Neural cell (in vitro differentiated cells): ENCODE results near the gene KHDRBS2. TPM values are rescaled to one million over a fixed set of nuclear protein-coding genes. Genes with fewer than 3 reads are reported as not detected.

Experiments
- H2AFZ ChIP-seq: fragments of 200-600, 300-800 bp; sonication (generic), shearing (Covaris generic); 2 replicates; pipeline ENCODE4 v1.6.0; 2014; ENCODE audit warnings: low read depth, mild to moderate bottlenecking, antibody characterized with exemption, low read length, moderate library complexity
- H3F3A ChIP-seq: fragments of 200-600 bp; shearing (Covaris generic); 2 replicates; pipeline ENCODE4 v1.6.1; 2016; ENCODE audit warnings: mild to moderate bottlenecking, moderate library complexity, mixed read lengths, antibody characterized with exemption, low read length; ENCODE audit not compliant: insufficient read depth, poor library complexity, severe bottlenecking
- H3K27ac ChIP-seq: fragments of 200-600, 300-800 bp; sonication (generic), shearing (Covaris generic); 2 replicates; pipeline ENCODE4 v1.5.1; 2014; ENCODE audit warnings: mild to moderate bottlenecking, low read length, moderate library complexity
- H3K27me3 ChIP-seq: fragments of 300-800, 200-600 bp; sonication (generic), shearing (Covaris generic); 2 replicates; pipeline ENCODE4 v1.6.0; 2014; ENCODE audit warnings: mild to moderate bottlenecking, low read depth, low read length, moderate library complexity; ENCODE audit not compliant: insufficient read depth
- H3K36me3 ChIP-seq: fragments of 300-800, 200-600 bp; sonication (generic), shearing (Covaris generic); 2 replicates; pipeline ENCODE4 v1.5.1; 2014; ENCODE audit warnings: mild to moderate bottlenecking, antibody characterized with exemption, low read length, moderate library complexity; ENCODE audit not compliant: insufficient read depth
- H3K4me2 ChIP-seq: fragments of 300-800, 200-600 bp; sonication (generic), shearing (Covaris generic); 2 replicates; pipeline ENCODE4 v1.6.0; 2014; ENCODE audit warnings: mild to moderate bottlenecking, low read length
- H3K4me3 ChIP-seq: fragments of 300-800, 200-600 bp; sonication (generic), shearing (Covaris generic); 2 replicates; pipeline ENCODE4 v1.5.1; 2014; ENCODE audit warnings: mild to moderate bottlenecking, low read length, moderate library complexity
- H3K79me2 ChIP-seq: fragments of 200-600 bp; shearing (Covaris generic); replicated peaks from 2 replicates; pipeline ENCODE4 v1.6.0; 2014; ENCODE audit warnings: mild to moderate bottlenecking, low read length, moderate library complexity; ENCODE audit not compliant: insufficient read depth
- H3K9ac ChIP-seq: fragments of 300-800, 200-600 bp; sonication (generic), shearing (Covaris generic); 2 replicates; pipeline ENCODE4 v1.6.1; 2016; ENCODE audit warnings: mild to moderate bottlenecking, low read length, mixed read lengths
- H3K9me2 ChIP-seq: fragments of 200-600 bp; shearing (Covaris generic); 2 replicates; pipeline ENCODE4 v1.6.1; 2016; ENCODE audit warnings: mild to moderate bottlenecking, low read length, mixed read lengths; ENCODE audit not compliant: insufficient read depth
- H3K9me3 ChIP-seq: fragments of 200-600, 300-800 bp; sonication (generic), shearing (Covaris generic); 2 replicates; pipeline ENCODE4 v1.6.1; 2016; ENCODE audit warnings: mild to moderate bottlenecking, mixed run types, low read length, moderate library complexity, mixed read lengths
- H4K20me1 ChIP-seq: fragments of 200-600 bp; shearing (Covaris generic); 2 replicates; pipeline ENCODE4 v1.6.1; 2016; ENCODE audit warnings: mild to moderate bottlenecking, mixed run types; ENCODE audit not compliant: insufficient read depth
- EP300 ChIP-seq: fragments of 450-650 bp; conservative IDR thresholded peaks from 2 replicates; pipeline ENCODE4 v1.6.1; 2014; ENCODE audit warnings: antibody characterized with exemption, mild to moderate bottlenecking, moderate library complexity; ENCODE audit not compliant: poor library complexity, severe bottlenecking
- EZH2 ChIP-seq: fragments of 200-600, 300-800 bp; shearing (Covaris generic), sonication (generic); IDR thresholded peaks from 2 replicates; pipeline ENCODE4 v1.6.1; 2014; ENCODE audit warnings: antibody characterized with exemption, low read length, borderline replicate concordance, mild to moderate bottlenecking; ENCODE audit not compliant: insufficient read depth, poor library complexity, severe bottlenecking
- MXI1 ChIP-seq: fragments of 450-650 bp; conservative IDR thresholded peaks from 2 replicates; pipeline ENCODE4 v1.6.1; 2014; ENCODE audit warnings: antibody characterized with exemption, mild to moderate bottlenecking; ENCODE audit not compliant: poor library complexity, severe bottlenecking
- POLR2AphosphoS5 ChIP-seq: IDR thresholded peaks from 2 replicates; pipeline ENCODE4 v1.6.1; 2012
- RAD21 ChIP-seq: fragments of 450-650 bp; conservative IDR thresholded peaks from 2 replicates; pipeline ENCODE4 v1.6.1; 2014; ENCODE audit warnings: antibody characterized with exemption, mild to moderate bottlenecking, moderate library complexity
- SMC3 ChIP-seq: fragments of 450-650 bp; conservative IDR thresholded peaks from 2 replicates; pipeline ENCODE4 v1.6.1; 2014; ENCODE audit warnings: antibody characterized with exemption, mild to moderate bottlenecking, moderate library complexity; ENCODE audit not compliant: poor library complexity
- TAF1 ChIP-seq: IDR thresholded peaks from 2 replicates; pipeline ENCODE4 v1.6.1; 2012; ENCODE audit warnings: low read depth
- polyA plus RNA-seq: library from polyadenylated mRNA; depleted of rRNA; stranded (reverse); fragments of >200 nt; gene quantifications from 2 replicates; pipeline ENCODE4 v1.2.3, GENCODE V29; 2014
- TF ChIP-seq, protein P1 (sequence below): fragments of 450-650 bp; IDR thresholded peaks from 2 replicates; pipeline ENCODE4 v1.5.1; 2014; ENCODE audit warnings: antibody characterized with exemption, mild to moderate bottlenecking, moderate library complexity; ENCODE audit not compliant: poor library complexity, severe bottlenecking
- TF ChIP-seq, protein P2 (sequence below): IDR thresholded peaks from 2 replicates; pipeline ENCODE4 v1.6.1; 2012; ENCODE audit warnings: borderline replicate concordance

Gene KHDRBS2
- polyA plus RNA-seq, 1 donor from 2014 or later = 28.5 TPM

DNA sequence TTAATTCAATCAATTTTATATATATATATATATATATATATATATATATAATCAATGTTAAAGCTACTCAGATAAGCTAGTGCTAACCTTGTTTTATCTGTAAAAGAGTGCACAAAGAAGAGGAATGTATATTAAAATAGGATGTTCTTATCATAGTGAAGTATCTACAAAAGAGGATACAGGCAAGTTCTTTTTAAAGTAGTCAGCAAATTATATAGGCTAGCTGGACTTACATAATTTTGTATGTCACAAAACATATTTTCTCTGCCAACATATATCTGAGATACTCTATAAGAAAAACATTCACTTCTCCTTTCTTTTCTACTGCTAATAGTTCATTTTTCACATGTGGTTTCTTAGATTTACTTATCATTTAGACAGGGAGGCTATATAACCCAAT, 39.9 kb downstream of the KHDRBS2 start:
- no peaks in the 10 kb centered on the region for H4K20me1 ChIP-seq
- no peaks in the 10 kb centered on the region for H3K79me2 ChIP-seq
- no peak overlapping the region for H3K4me3 ChIP-seq
- no peak overlapping the region for H3K9ac ChIP-seq
- no peaks in the 10 kb centered on the region for H3K36me3 ChIP-seq
- H2AFZ ChIP-seq = no peak overlapping the region
- H3K27ac ChIP-seq = no peak overlapping the region
- H3K9me2 ChIP-seq = no peaks in the 10 kb centered on the region
- no peak overlapping the region for H3K4me2 ChIP-seq
- no peak for TF ChIP-seq MXI1
- TF ChIP-seq, protein P1, sequence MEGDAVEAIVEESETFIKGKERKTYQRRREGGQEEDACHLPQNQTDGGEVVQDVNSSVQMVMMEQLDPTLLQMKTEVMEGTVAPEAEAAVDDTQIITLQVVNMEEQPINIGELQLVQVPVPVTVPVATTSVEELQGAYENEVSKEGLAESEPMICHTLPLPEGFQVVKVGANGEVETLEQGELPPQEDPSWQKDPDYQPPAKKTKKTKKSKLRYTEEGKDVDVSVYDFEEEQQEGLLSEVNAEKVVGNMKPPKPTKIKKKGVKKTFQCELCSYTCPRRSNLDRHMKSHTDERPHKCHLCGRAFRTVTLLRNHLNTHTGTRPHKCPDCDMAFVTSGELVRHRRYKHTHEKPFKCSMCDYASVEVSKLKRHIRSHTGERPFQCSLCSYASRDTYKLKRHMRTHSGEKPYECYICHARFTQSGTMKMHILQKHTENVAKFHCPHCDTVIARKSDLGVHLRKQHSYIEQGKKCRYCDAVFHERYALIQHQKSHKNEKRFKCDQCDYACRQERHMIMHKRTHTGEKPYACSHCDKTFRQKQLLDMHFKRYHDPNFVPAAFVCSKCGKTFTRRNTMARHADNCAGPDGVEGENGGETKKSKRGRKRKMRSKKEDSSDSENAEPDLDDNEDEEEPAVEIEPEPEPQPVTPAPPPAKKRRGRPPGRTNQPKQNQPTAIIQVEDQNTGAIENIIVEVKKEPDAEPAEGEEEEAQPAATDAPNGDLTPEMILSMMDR = no peak
- no peak for TF ChIP-seq TAF1
- no peaks in the 10 kb centered on the region for H3K27me3 ChIP-seq
- H3F3A ChIP-seq = no peaks in the 10 kb centered on the region
- no peaks in the 10 kb centered on the region for H3K9me3 ChIP-seq

DNA sequence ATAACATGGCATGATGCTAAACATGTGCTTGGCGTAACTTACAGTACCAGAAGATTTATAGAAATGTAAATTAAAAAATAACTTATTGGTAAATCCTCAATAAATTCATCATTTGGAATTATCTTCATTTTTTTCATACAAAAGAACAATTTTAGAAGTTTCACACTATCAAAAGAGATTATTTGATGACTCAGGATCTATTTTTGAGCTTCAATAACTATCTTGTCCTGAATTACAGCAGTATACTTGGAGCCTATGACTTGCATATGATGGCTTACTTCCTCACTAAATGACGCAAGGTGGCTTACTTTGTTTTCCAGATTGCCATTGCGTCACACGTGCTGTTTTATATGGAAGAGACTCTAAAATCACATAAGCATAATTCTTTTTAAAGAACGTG, 49.2 kb downstream of the KHDRBS2 start:
- Histone ChIP-seq H3K27me3 (no peaks in the 10 kb centered on the region), H3F3A (no peaks in the 10 kb centered on the region), H4K20me1 (no peaks in the 10 kb centered on the region), H2AFZ (no peak overlapping the region), H3K9me3 (no peaks in the 10 kb centered on the region), H3K9ac (no peak overlapping the region), H3K79me2 (no peaks in the 10 kb centered on the region), H3K36me3 (no peaks in the 10 kb centered on the region), H3K27ac (no peak overlapping the region), H3K4me3 (no peak overlapping the region), H3K9me2 (no peaks in the 10 kb centered on the region), H3K4me2 (no peak overlapping the region)
- TF ChIP-seq MXI1 (no peak), RAD21 (no peak), SMC3 (no peak), POLR2AphosphoS5 (no peak)

GRCh38 chr6:62229231-62229630, 56.8 kb downstream of the KHDRBS2 start:
- TF ChIP-seq EZH2 (no peak), RAD21 (no peak), POLR2AphosphoS5 (no peak), SMC3 (no peak), TAF1 (no peak), EP300 (no peak), MXI1 (no peak)
- TF ChIP-seq, protein P1 = no peak
- TF ChIP-seq, protein P2, sequence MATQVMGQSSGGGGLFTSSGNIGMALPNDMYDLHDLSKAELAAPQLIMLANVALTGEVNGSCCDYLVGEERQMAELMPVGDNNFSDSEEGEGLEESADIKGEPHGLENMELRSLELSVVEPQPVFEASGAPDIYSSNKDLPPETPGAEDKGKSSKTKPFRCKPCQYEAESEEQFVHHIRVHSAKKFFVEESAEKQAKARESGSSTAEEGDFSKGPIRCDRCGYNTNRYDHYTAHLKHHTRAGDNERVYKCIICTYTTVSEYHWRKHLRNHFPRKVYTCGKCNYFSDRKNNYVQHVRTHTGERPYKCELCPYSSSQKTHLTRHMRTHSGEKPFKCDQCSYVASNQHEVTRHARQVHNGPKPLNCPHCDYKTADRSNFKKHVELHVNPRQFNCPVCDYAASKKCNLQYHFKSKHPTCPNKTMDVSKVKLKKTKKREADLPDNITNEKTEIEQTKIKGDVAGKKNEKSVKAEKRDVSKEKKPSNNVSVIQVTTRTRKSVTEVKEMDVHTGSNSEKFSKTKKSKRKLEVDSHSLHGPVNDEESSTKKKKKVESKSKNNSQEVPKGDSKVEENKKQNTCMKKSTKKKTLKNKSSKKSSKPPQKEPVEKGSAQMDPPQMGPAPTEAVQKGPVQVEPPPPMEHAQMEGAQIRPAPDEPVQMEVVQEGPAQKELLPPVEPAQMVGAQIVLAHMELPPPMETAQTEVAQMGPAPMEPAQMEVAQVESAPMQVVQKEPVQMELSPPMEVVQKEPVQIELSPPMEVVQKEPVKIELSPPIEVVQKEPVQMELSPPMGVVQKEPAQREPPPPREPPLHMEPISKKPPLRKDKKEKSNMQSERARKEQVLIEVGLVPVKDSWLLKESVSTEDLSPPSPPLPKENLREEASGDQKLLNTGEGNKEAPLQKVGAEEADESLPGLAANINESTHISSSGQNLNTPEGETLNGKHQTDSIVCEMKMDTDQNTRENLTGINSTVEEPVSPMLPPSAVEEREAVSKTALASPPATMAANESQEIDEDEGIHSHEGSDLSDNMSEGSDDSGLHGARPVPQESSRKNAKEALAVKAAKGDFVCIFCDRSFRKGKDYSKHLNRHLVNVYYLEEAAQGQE = no peak
- Histone ChIP-seq H3K79me2 (no peaks in the 10 kb centered on the region), H4K20me1 (no peaks in the 10 kb centered on the region), H3K9ac (no peak overlapping the region), H3K9me2 (no peaks in the 10 kb centered on the region), H3K36me3 (no peaks in the 10 kb centered on the region), H2AFZ (no peak overlapping the region), H3K27me3 (no peaks in the 10 kb centered on the region), H3K4me3 (no peak overlapping the region), H3F3A (no peaks in the 10 kb centered on the region), H3K4me2 (no peak overlapping the region), H3K9me3 (peaks cover 3% of the 10 kb centered on the region), H3K27ac (no peak overlapping the region)
